ENCODE results near the gene ICA1L.

- no peak for TF ChIP-seq EZH2 (IDR thresholded peaks at IDR 0.05; ENCODE audit: insufficient read depth, poor library complexity, severe bottlenecking)
- no peak for TF ChIP-seq EZH2phosphoT487 (IDR thresholded peaks at IDR 0.05; ENCODE audit: insufficient read depth, low read depth)
Measured at GRCh38 chr2:202771336-202771735, 100.2 kb downstream of the ICA1L start.
